Dendritic cell treated with granulocyte-macrophage colony-stimulating factor and Interleukin-4, amounts not matched to agents 40 ng/mL and 50 ng/mL, for 4 days (primary cell): ENCODE results near the gene IFI27L2.
"Not testable (repeated sequence)": the region's sequence is repeated elsewhere in the genome, so short reads cannot be mapped to it uniquely, and the experiment has no call there.

ENCODE experiments used
- H3K27ac Mint-ChIP-seq: one replicate; pipeline ENCODE4 v1.8.0; 2022; ENCODE audit warnings: mild to moderate bottlenecking, mixed read lengths
- H3K27me3 Mint-ChIP-seq: one replicate; pipeline ENCODE4 v1.8.0; 2022; ENCODE audit warnings: mild to moderate bottlenecking, mixed read lengths
- H3K36me3 Mint-ChIP-seq: one replicate; pipeline ENCODE4 v1.8.0; 2022; ENCODE audit warnings: low read depth, mixed read lengths
- H3K4me1 Mint-ChIP-seq: one replicate; pipeline ENCODE4 v1.8.0; 2022; ENCODE audit warnings: low read depth, mixed read lengths
- H3K4me3 Mint-ChIP-seq: one replicate; pipeline ENCODE4 v1.8.0; 2022; ENCODE audit warnings: mild to moderate bottlenecking, moderate library complexity, mixed read lengths
- H3K9me3 Mint-ChIP-seq: one replicate; pipeline ENCODE4 v1.8.0; 2022; ENCODE audit warnings: mixed read lengths
- intact Hi-C: fragments of 100-400 bp; cut with micrococcal nuclease; formaldehyde crosslinking; loops from one replicate; pipeline ENCODE4 v1.15.0; 2022

The IFI27L2 gene

DNA sequence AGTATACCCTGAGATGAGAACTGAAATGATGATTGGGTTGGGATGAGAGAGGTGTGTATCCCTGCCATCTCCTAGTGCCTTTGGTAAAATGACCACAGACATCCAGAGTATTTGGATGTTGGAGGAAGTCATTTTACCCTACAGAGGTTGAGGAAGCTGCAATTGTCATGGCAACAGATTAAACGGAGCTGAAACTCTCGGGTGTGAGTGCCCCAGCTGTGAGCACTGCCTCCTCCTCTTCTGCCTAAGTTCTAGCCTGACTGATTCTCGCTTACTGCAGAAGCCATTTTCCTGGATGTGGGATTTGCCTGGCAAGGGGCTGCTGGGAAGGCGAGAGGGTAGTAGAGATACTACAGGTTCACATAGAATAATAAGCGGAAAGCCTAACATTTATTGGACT, 34.4 kb upstream of the IFI27L2 start:
- Mint-ChIP-seq H3K36me3 (no peaks in the 10 kb centered on the region), H3K9me3 (no peaks in the 10 kb centered on the region), H3K4me3 (no peak overlapping the region), H3K4me1 (peaks cover 14% of the 10 kb centered on the region), H3K27me3 (no peaks in the 10 kb centered on the region), H3K27ac (no peak overlapping the region)
- intact Hi-C loops: no loop called here

DNA sequence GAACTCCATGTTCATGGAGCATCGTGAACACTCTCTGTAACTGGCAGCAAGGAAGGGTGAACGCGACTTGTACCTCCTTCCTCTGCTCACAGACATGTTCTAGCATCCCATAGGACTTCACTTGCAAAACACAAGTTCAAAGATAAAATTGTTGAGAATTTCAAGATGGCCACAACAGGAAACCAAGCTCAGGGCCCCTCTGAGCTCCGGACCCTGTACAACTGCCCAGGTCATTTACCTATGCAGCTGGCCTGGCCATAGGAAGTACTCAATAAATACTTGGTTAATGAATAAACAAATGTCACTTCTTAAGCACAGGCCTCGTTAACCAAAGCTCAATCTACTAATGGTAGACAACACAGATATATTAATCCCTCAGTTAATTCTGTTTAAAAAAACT, 33.1 kb upstream of the IFI27L2 start:
- Mint-ChIP-seq H3K4me1 (peaks cover 14% of the 10 kb centered on the region), H3K27ac (no peak overlapping the region), H3K9me3 (no peaks in the 10 kb centered on the region), H3K27me3 (no peaks in the 10 kb centered on the region), H3K4me3 (no peak overlapping the region), H3K36me3 (no peaks in the 10 kb centered on the region)
- intact Hi-C loops: no loop called here

DNA sequence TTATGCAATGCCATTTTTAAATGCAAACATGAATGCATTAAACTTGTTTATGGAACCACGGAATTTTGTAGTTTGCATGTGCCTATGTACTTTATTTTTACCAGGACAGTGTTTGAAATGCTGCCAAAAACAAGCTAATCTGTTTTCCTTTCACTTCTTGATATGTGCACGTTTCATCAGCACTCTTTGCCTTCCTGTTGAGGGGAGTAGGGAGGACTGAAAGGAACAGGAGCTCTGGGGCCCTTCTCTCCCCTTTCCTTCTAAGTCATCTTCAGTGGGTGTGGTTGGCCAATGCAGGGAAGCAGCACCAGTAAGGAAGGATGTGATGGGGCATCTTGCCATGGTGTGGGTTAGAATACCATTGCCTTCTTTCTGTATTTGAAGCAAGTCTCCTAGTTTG, 32.6 kb upstream of the IFI27L2 start:
- Mint-ChIP-seq H3K36me3 (no peaks in the 10 kb centered on the region), H3K27ac (no peak overlapping the region), H3K4me3 (no peak overlapping the region), H3K27me3 (no peaks in the 10 kb centered on the region), H3K4me1 (peaks cover 14% of the 10 kb centered on the region), H3K9me3 (no peaks in the 10 kb centered on the region)
- intact Hi-C loops: no loop called here

DNA sequence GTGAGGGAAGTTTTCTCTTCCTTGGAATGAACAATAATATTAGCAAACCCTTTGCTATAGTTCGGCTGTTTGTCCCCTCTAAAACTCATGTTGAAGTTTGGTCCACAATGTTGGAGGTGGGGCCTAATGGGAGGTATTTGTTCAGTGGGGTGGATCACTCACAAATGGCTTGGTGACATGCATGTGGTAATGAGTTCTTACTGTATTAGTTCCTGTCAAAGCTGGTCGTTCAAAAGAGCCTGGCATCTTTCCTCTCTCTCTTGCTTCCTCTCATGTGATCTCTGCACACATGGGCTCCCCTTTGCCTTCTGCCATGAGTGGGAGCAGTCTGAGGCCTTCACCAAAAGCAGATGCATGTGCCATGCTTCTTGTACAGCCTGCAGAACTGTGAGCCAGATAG, 31.7 kb upstream of the IFI27L2 start:
- Mint-ChIP-seq H3K27ac (no peak overlapping the region), H3K9me3 (no peaks in the 10 kb centered on the region), H3K27me3 (no peaks in the 10 kb centered on the region), H3K36me3 (no peaks in the 10 kb centered on the region), H3K4me1 (peaks cover 14% of the 10 kb centered on the region), H3K4me3 (no peak overlapping the region)
- intact Hi-C loops: no loop called here

DNA sequence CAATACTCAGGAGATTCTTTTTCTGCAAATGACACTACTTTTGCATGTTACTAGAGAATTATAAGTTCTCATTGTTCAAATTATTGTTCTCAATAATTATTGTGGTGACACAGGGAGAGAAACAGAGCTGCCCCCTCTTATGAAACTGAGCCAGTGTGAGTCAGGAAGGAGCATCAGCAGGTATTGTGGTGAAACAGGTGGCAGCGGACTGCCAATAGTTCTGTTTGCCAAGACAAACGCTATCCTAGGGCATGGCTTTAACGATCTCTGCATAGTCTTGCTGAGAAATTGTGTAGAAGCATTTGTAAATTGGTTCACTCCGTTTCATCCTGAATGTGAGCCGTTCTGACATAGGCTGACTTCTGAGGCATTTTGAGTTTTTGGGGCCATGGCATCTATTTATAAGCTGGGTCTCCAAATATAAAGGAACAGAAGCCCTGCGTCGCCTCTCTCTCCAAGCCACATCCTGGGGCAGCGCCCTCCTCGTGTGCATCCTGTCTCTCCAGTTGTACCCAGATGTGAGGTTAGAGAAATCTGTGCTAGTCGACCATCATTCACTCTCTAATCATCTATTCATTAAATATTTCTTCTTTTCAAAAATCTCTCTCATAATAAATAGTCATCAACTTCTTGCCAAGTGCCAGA, 29.0 kb upstream of the IFI27L2 start:
- Mint-ChIP-seq H3K4me1 (peaks cover 23% of the 10 kb centered on the region), H3K4me3 (no peak overlapping the region), H3K27me3 (no peaks in the 10 kb centered on the region), H3K9me3 (no peaks in the 10 kb centered on the region), H3K36me3 (no peaks in the 10 kb centered on the region), H3K27ac (no peak overlapping the region)
- intact Hi-C loops: no loop called here

DNA sequence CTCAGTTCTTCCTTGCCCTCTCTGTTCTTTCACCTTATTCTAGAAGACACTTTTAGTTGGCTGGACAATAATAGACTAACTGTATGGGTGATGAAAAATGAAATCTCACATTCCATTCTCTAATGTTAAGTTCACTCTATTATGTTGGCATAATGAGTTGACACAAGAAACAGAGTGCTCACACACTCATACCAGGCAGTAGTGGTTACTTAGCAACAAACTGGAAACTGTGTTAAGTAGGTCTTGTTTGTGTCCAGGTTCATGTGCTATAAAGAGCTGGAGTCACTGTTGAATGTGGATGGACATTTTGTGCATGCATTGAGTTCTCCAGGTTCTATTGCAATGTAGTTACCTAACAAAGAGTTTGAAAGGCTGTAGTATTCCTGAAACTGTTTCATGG, 27.8 kb upstream of the IFI27L2 start:
- no peaks in the 10 kb centered on the region for H3K36me3 Mint-ChIP-seq
- H3K9me3 Mint-ChIP-seq: no peaks in the 10 kb centered on the region
- no peak overlapping the region for H3K4me3 Mint-ChIP-seq
- no peaks in the 10 kb centered on the region for H3K27me3 Mint-ChIP-seq
- H3K4me1 Mint-ChIP-seq: peaks cover 19% of the 10 kb centered on the region
- intact Hi-C loops: no loop called here
- no peak overlapping the region for H3K27ac Mint-ChIP-seq

DNA sequence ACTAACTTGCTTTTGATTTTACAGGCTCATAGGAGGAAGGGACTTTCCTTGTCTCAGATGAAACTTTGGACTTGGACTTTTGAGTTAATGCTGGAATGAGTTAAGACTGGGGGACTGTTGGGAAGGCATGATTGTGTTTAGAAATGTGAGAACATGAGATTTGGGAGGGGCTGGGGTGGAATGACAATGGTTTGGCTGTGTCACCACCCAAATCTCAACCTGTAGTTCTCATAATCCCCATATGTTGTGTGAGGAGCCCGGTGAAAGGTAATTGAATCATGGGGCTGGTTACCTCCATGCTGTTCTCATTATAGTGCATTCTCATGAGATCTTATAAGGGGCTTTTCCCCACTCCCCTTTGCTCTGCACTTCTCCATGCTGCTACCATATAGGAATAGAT, 26.7 kb upstream of the IFI27L2 start:
- H3K4me1 Mint-ChIP-seq: peaks cover 11% of the 10 kb centered on the region
- not testable (repeated sequence) for H3K4me3 Mint-ChIP-seq

DNA sequence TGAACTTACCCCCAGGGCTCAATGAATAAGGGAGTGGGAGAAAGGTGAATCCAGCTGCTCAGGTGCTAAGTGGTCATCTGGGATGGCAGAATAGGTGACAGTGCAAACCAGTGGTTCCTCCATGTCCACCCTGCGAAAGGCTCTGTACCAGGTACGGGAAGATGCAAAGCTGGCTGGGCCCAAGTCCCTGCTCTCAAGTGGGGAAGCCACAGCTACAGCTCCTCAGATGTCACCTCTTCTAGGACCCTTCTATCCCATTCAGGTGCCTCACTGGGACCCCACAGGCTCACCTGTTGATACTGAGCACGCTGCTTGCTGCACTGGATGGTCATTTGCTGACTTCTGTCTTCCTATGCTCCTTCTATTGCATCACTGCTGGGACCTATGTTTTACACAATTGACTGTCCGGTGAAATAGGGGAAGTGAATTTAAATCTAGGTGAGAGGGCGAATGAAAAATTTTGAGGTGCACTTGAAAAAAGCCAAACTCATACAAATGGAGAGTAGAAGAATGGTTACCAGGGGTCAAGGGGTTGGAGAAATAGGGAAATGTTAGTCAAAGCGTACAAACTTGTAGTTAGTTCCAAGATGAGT, 24.4 kb upstream of the IFI27L2 start:
- Mint-ChIP-seq H3K4me3 (no peak overlapping the region), H3K9me3 (no peaks in the 10 kb centered on the region), H3K36me3 (no peaks in the 10 kb centered on the region), H3K4me1 (peaks cover 9% of the 10 kb centered on the region), H3K27ac (no peak overlapping the region), H3K27me3 (peaks cover 2% of the 10 kb centered on the region)
- intact Hi-C loops: no loop called here

More for the DNA sequence above, 26.7 kb upstream of the IFI27L2 start:
- H3K9me3 Mint-ChIP-seq, H3K27ac Mint-ChIP-seq, H3K27me3 Mint-ChIP-seq, intact Hi-C loops, H3K36me3 Mint-ChIP-seq: not testable (repeated sequence)

DNA sequence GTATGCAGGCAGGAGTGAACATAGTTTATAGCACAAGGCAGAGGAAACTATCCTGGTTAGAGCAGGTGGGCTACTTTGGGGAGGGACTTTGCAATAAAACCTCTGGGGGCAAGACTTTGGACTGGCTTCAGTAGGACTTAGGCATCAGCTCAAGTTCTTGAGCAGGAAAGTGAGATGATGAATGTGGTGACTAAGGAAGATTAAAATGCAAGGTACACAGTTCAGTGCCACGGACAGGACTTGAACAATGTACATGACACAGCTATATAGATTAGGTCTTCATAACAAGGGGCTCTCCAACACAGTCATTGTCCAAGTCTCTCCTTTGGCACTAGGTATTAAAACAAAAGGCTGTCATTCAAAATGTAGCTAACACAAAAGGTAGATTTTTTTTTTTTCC, 23.3 kb upstream of the IFI27L2 start:
- Mint-ChIP-seq H3K9me3 (no peaks in the 10 kb centered on the region), H3K27me3 (peaks cover 2% of the 10 kb centered on the region), H3K4me3 (no peak overlapping the region), H3K27ac (no peak overlapping the region), H3K4me1 (peaks cover 9% of the 10 kb centered on the region), H3K36me3 (no peaks in the 10 kb centered on the region)
- intact Hi-C loops: no loop called here

DNA sequence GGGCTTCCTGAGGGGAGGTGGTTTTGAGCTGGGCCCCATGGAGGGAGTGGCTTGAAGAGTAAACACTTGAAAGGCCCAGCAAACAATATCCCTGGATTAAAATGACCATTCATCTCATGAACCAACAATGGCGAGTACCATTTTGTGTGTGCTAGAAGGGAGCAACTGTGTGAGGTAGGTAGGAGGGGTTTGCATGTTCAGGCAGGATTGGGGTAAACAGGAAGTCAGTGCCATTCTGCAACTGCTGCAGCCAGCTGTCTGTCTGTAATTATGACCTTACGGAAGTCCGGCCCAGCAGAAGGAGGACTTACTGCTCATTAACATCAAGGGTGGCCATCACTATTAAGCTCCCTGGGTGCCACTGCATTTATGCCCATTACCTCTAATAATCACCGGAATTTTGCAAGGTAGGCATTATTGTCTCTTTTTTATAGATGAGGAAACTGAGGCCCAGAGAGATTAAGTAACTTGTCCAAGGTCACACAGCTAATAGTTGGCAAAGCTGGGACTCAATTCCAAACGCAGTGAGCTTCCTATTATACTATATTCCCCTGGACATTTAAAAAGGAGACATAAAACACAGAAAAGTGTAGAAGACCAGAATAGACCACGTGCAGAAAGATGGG, 16.6 kb upstream of the IFI27L2 start:
- no peak overlapping the region for H3K27ac Mint-ChIP-seq
- no peak overlapping the region for H3K4me3 Mint-ChIP-seq
- no peaks in the 10 kb centered on the region for H3K9me3 Mint-ChIP-seq
- peaks cover 8% of the 10 kb centered on the region for H3K4me1 Mint-ChIP-seq
- no peaks in the 10 kb centered on the region for H3K36me3 Mint-ChIP-seq
- H3K27me3 Mint-ChIP-seq: peaks cover 2% of the 10 kb centered on the region
- intact Hi-C loops: no loop called here

DNA sequence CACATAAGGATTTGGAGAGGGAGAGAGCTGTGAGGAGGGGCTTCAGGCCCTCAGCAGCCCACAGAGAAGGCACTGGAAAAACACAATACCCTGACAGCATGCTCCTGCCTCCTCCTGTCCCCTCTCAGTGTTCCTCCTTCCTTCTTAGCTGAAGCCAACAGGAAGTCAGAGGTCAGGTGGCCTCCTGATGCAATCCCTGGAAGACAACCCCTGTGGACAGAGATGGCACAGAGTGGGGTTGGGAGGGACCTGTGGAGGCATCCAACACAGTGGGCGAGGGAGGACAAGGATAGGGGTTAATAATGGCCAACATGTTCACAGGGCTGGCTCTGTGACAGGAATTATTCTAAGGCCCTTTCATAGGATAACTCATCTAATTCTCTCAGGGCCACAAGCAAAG, 15.4 kb upstream of the IFI27L2 start:
- Mint-ChIP-seq H3K36me3 (no peaks in the 10 kb centered on the region), H3K4me1 (peaks cover 8% of the 10 kb centered on the region), H3K27me3 (peaks cover 2% of the 10 kb centered on the region), H3K4me3 (no peak overlapping the region), H3K9me3 (no peaks in the 10 kb centered on the region), H3K27ac (no peak overlapping the region)
- intact Hi-C loops: no loop called here

DNA sequence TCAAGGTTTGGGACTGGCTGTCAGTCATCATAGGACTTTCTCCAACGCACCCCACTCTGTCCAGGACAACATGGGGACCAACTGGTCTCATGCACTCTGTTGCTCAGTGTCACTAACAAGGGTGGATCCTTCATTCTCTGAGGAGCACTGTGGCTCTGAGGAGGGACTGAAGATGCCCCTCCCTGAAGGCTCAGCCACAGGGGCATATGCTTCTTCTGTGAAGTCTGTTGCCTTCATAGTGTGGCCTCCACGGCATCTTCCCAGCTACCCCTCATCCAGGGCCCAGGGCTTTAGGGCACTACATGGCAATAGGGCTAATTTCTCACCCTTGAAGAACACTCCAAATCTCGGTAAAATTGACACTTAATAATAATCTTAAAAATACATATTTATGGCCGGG, 14.3 kb upstream of the IFI27L2 start:
- Mint-ChIP-seq H3K36me3 (no peaks in the 10 kb centered on the region), H3K27ac (no peak overlapping the region), H3K27me3 (no peaks in the 10 kb centered on the region), H3K9me3 (no peaks in the 10 kb centered on the region), H3K4me1 (peaks cover 8% of the 10 kb centered on the region), H3K4me3 (no peak overlapping the region)
- intact Hi-C loops: no loop called here

DNA sequence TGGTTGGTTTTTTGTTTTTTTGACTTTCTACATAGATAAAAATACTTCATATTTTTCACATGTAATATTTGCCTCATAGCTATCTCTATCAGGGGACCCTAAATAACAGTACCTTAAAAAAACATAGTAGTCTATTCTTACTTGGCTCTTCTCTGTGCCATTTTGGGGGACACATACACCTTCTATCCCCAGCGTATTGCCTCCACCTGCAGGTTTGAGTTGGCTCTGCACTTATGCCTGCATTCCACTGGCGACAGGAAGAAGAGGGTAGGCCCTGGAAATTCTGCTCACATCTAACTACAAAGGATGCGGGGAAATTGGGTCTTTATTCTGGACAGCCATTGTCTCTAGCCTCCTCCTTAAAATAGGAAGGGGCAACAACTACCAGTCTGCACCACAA, 13.8 kb upstream of the IFI27L2 start:
- H3K4me3 Mint-ChIP-seq: no peak overlapping the region
- peaks cover 8% of the 10 kb centered on the region for H3K4me1 Mint-ChIP-seq
- no peaks in the 10 kb centered on the region for H3K9me3 Mint-ChIP-seq
- no peak overlapping the region for H3K27ac Mint-ChIP-seq
- intact Hi-C loops: no loop called here
- no peaks in the 10 kb centered on the region for H3K27me3 Mint-ChIP-seq
- no peaks in the 10 kb centered on the region for H3K36me3 Mint-ChIP-seq

DNA sequence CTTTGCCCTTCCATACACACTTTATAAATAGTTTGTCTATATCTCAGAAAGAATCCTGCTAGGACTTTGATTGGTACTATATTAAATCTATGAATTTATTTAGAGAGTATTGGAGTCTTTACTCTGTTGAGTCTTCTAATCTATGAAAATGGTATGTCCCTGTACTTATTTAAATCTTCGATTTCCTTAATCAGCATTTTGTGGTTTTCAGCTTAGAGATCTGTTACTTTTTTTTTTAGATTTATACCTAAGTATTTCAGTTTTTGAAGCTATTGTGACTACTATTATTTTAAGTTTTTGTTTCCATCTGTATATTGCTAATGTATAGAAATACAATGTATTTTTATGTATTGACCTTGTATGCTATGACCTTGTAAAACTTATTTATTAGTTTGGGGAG, 13.4 kb upstream of the IFI27L2 start:
- Mint-ChIP-seq H3K36me3 (no peaks in the 10 kb centered on the region), H3K27ac (no peak overlapping the region), H3K4me3 (no peak overlapping the region), H3K9me3 (no peaks in the 10 kb centered on the region), H3K4me1 (peaks cover 8% of the 10 kb centered on the region), H3K27me3 (no peaks in the 10 kb centered on the region)
- intact Hi-C loops: no loop called here

DNA sequence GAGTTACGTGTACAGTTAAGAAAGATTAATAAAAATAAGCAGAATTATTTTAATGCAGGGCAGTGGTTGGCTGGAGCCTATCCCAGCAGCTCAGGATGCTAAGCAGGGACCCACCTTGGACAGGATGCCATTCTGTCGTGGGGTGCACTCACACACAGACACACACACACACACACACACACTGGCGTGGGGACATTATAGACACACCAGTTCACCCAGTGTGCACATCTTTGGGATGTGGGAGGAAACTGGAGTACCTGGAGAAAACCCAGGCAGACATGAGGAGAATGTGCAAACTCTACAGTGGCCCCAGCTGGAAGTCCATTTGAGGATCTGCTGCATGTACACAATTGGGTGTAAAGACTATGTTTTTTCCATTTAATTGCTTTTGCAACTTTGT, 12.8 kb upstream of the IFI27L2 start:
- intact Hi-C loops: no loop called here

More for the DNA sequence above, 12.8 kb upstream of the IFI27L2 start:
- H3K4me1 Mint-ChIP-seq: peaks cover 8% of the 10 kb centered on the region
- no peaks in the 10 kb centered on the region for H3K9me3 Mint-ChIP-seq
- H3K27ac Mint-ChIP-seq: no peak overlapping the region
- peaks cover under 1% of the 10 kb centered on the region for H3K27me3 Mint-ChIP-seq
- no peaks in the 10 kb centered on the region for H3K36me3 Mint-ChIP-seq
- H3K4me3 Mint-ChIP-seq: no peak overlapping the region
